K562 (cell line): Measurements from ENCODE around the gene FAM53C. TPM values are rescaled to one million over a fixed set of nuclear protein-coding genes. Genes with fewer than 3 reads are reported as not detected.

Source experiments
- CHCHD3 ChIP-seq: fragments of 250-450 bp; sonication (Bioruptor Pico); IDR thresholded peaks from 2 replicates; pipeline ENCODE4 v2.1.2; 2022; ENCODE audit warnings: mild to moderate bottlenecking
- CREM ChIP-seq: IDR thresholded peaks from 2 replicates; pipeline ENCODE4 v1.6.1; 2014; ENCODE audit warnings: antibody characterized with exemption, low read depth
- EGR1 ChIP-seq: fragments of 450-650 bp; conservative IDR thresholded peaks from 2 replicates; pipeline ENCODE4 v1.6.1; 2017; ENCODE audit warnings: mild to moderate bottlenecking
- GATA2 ChIP-seq: sonication (generic); formaldehyde crosslinking; IDR thresholded peaks from 2 replicates; pipeline ENCODE4 v1.4.0; 2020; ENCODE audit warnings: mild to moderate bottlenecking, missing genetic modification reagents
- HDAC6 ChIP-seq: IDR thresholded peaks from 2 replicates; pipeline ENCODE4 v1.6.1; 2012; ENCODE audit warnings: low read depth, mild to moderate bottlenecking, control low read depth, inconsistent platforms, low read length, moderate library complexity
- HNRNPUL1 ChIP-seq: fragments of 200-400 bp; formaldehyde crosslinking; IDR thresholded peaks from 2 replicates; pipeline ENCODE4 v1.6.1; 2017; ENCODE audit warnings: low read length
- HOXB6 ChIP-seq: fragments of 250-450 bp; sonication (Bioruptor Pico); IDR thresholded peaks from 2 replicates; pipeline ENCODE4 v1.5.1; 2022; ENCODE audit warnings: mild to moderate bottlenecking, borderline replicate concordance
- JUNB ChIP-seq: fragments of 450-650 bp; formaldehyde crosslinking; conservative IDR thresholded peaks from 2 replicates; pipeline ENCODE4 v1.4.0; 2020; ENCODE audit warnings: mild to moderate bottlenecking
- KLF6 ChIP-seq: fragments of 250-450 bp; sonication (Bioruptor Pico); IDR thresholded peaks from 2 replicates; pipeline ENCODE4 v1.4.0; 2020; ENCODE audit warnings: mild to moderate bottlenecking, moderate library complexity, borderline replicate concordance
- MCM2 ChIP-seq: fragments of 450-650 bp; IDR thresholded peaks from 2 replicates; pipeline ENCODE4 v1.6.1; 2017; ENCODE audit warnings: low read depth, mild to moderate bottlenecking
- MCM3 ChIP-seq: fragments of 450-650 bp; IDR thresholded peaks from 2 replicates; pipeline ENCODE4 v1.6.1; 2016
- NCOR1 ChIP-seq: fragments of 450-650 bp; IDR thresholded peaks from 2 replicates; pipeline ENCODE4 v1.6.1; 2016; ENCODE audit warnings: mild to moderate bottlenecking, moderate library complexity
- NFE2 ChIP-seq: IDR thresholded peaks from 2 replicates; pipeline ENCODE4 v1.6.1; 2014; ENCODE audit warnings: antibody characterized with exemption, low read depth
- NR4A1 ChIP-seq, 2 experiments: fragments of 250-450 bp in 1 of 2; fragments of 450-650 bp in 1 of 2; sonication (Bioruptor Pico) in 1 of 2; IDR thresholded peaks; 2 replicates each; pipeline versions ENCODE4 v1.4.0 to v1.6.1; 2016 to 2020; ENCODE audit warnings: mild to moderate bottlenecking in 2 of 2, missing compliant biosample characterization in 1 of 2, missing genetic modification characterization in 1 of 2, moderate library complexity in 1 of 2
- PHB ChIP-seq: fragments of 250-450 bp; sonication (Bioruptor Pico); IDR thresholded peaks from 2 replicates; pipeline ENCODE4 v1.5.0; 2021
- RAD21 ChIP-seq, 2 experiments: fragments of 250-450 bp in 1 of 2; fragments of 450-650 bp in 1 of 2; sonication (Bioruptor Pico) in 1 of 2; formaldehyde crosslinking in 1 of 2; IDR thresholded peaks in 1 of 2; conservative IDR thresholded peaks in 1 of 2; 2 replicates each; pipeline versions ENCODE4 v1.4.0 to v1.8.0; 2020 to 2022; ENCODE audit warnings: mild to moderate bottlenecking in 2 of 2, moderate library complexity in 1 of 2
- RBM15 ChIP-seq: fragments of 200-400 bp; formaldehyde crosslinking; IDR thresholded peaks from 2 replicates; pipeline ENCODE4 v1.6.1; 2018; ENCODE audit warnings: mild to moderate bottlenecking, low read length, moderate library complexity; ENCODE audit not compliant: insufficient read depth
- RBM34 ChIP-seq: fragments of 200-400 bp; formaldehyde crosslinking; IDR thresholded peaks from 2 replicates; pipeline ENCODE4 v1.6.1; 2018; ENCODE audit warnings: low read length, borderline replicate concordance; ENCODE audit not compliant: insufficient read depth
- SNIP1 ChIP-seq: fragments of 450-650 bp; IDR thresholded peaks from 2 replicates; pipeline ENCODE4 v1.7.1; 2017; ENCODE audit warnings: low read depth, mild to moderate bottlenecking
- SP1 ChIP-seq: sonication (generic); formaldehyde crosslinking; IDR thresholded peaks from 2 replicates; pipeline ENCODE4 v1.8.1; 2022; ENCODE audit warnings: mild to moderate bottlenecking, missing genetic modification reagents
- STAG1 ChIP-seq: sonication (generic); formaldehyde crosslinking; IDR thresholded peaks from 2 replicates; pipeline ENCODE4 v1.5.0; 2020; ENCODE audit warnings: missing genetic modification reagents, borderline replicate concordance
- TCF7 ChIP-seq: sonication (generic); IDR thresholded peaks from 2 replicates; pipeline ENCODE4 v1.6.1; 2016; ENCODE audit warnings: antibody characterized with exemption, borderline replicate concordance
- XRCC5 ChIP-seq: fragments of 200-400 bp; formaldehyde crosslinking; IDR thresholded peaks from 2 replicates; pipeline ENCODE4 v1.6.1; 2017; ENCODE audit warnings: low read depth, mild to moderate bottlenecking, low read length
- ZKSCAN1 ChIP-seq: fragments of 150-350 bp; IDR thresholded peaks from 2 replicates; pipeline ENCODE4 v1.6.1; 2016; ENCODE audit warnings: low read depth, low read length
- polyA plus RNA-seq, 8 experiments: library from polyadenylated mRNA; depleted of rRNA in 4 of 8; stranded (reverse) in 5 of 8; unstranded in 3 of 8; fragments of >200 nt; fragmentation: Nextera tagmentation in 2 of 8; fragmentation: Illumina TruSeq in 1 of 8; extraction: Ambion mirVana in 2 of 8; extraction: Trizol in 1 of 8; gene quantifications; 2 replicates each; pipeline versions ENCODE4 v1.2.1 to v1.2.3, GENCODE V29; 2011 to 2014; ENCODE audit warnings: inconsistent platforms in 1 of 8, missing spikeins in 1 of 8
- total RNA-seq, 7 experiments: library from RNA; depleted of rRNA in 6 of 7; stranded (reverse); fragments of >200 nt in 6 of 7; fragmentation: Illumina TruSeq in 2 of 7; extraction: Trizol in 2 of 7; gene quantifications; 2 replicates each; pipeline versions ENCODE4 v1.2.1 to v1.2.3, GENCODE V29; 2011 to 2021; ENCODE audit warnings: low replicate concordance in 1 of 7
- TF ChIP-seq, protein P1 (sequence below): fragments of 450-650 bp; IDR thresholded peaks from 2 replicates; pipeline ENCODE4 v1.6.1; 2016
- TF ChIP-seq, protein P2 (sequence below): conservative IDR thresholded peaks from 2 replicates; pipeline ENCODE4 v1.6.1; 2011; ENCODE audit warnings: low read depth, mild to moderate bottlenecking, low read length; ENCODE audit not compliant: control insufficient read depth
- TF ChIP-seq, protein P3 (sequence below): sonication (generic); formaldehyde crosslinking; IDR thresholded peaks from 2 replicates; pipeline ENCODE4 v1.8.1; 2022; ENCODE audit warnings: missing genetic modification reagents

FAM53C gene
- total and polyA plus RNA-seq, 9 of the 15 experiments (the other 6 are each of a cell fraction or from before 2014, with no cell fraction given): 9.7 to 38.5 (median 25.2) TPM

DNA sequence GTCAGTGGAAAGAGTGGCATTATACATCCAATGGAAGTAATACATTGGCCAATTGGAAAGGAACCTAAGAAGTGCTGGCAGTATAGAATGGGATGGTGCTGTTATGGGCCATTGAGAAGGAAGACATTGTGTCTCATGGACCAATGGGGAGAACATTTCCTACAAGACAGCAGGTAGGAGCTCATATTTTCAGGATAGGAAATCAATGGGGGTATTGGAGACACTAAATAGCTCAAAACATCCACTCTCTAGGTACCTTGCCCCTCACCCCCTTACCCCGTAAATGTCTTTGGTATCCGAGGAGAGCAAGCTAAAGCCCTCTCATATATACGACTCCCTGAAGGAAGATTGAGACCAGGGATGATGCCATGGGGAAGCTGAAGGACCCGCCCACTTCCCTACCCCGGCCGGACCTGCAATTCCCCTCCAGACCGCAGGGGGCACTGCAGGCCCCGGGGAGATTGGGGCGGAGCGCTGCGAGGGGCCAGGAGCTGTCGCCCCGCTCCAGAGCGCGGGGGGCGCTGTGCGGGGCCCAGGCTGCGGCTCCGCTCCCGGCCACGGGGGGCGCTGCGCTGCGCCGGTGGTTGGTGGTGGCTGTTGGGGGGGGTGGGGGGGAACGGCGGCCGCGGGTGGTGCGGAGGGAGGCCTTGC, 14.1 kb downstream of the FAM53C start, which contains the start of gene KDM3B (continued):
- TF ChIP-seq ZKSCAN1 (peak; percentile 72; the same call in 1 of the 2 replicates), HOXB6 (CRISPR knock-in tag) (no peak), MCM2 (no peak), CREM (peak; percentile 56; the same call in 1 of the 2 replicates), CHCHD3 (CRISPR knock-in tag) (no peak), HDAC6 (no peak), KLF6 (CRISPR knock-in tag) (no peak), RAD21 (CRISPR knock-in tag; conservative IDR thresholded peaks at IDR 0.05 in 1 of 2, IDR thresholded peaks at IDR 0.05 in 1 of 2) (peak; percentile 40 to 47; a peak in 3 of 4 replicates), NR4A1 (CRISPR knock-in tag; IDR thresholded peaks at IDR 0.05) (no peak), NR4A1 (tag; IDR thresholded peaks at IDR 0.05) (no peak), JUNB (CRISPR knock-in tag) (no peak), GATA2 (CRISPR knock-in tag) (no peak), STAG1 (CRISPR knock-in tag) (no peak), RBM15 (no peak), HNRNPUL1 (no peak), NCOR1 (peak; percentile 41), XRCC5 (peak; percentile 99), EGR1 (0 out of 2 replicates have a peak, but pooled peaks have one; percentile 15), PHB (CRISPR knock-in tag) (no peak), SNIP1 (peak; percentile 73), SP1 (CRISPR knock-in tag) (peak; percentile 96), TCF7 (0 out of 2 replicates have a peak, but pooled peaks have one; percentile 71), NFE2 (0 out of 2 replicates have a peak, but pooled peaks have one; percentile 13), RBM34 (0 out of 2 replicates have a peak, but pooled peaks have one; percentile 5), MCM3 (no peak)
- TF ChIP-seq, protein P1, sequence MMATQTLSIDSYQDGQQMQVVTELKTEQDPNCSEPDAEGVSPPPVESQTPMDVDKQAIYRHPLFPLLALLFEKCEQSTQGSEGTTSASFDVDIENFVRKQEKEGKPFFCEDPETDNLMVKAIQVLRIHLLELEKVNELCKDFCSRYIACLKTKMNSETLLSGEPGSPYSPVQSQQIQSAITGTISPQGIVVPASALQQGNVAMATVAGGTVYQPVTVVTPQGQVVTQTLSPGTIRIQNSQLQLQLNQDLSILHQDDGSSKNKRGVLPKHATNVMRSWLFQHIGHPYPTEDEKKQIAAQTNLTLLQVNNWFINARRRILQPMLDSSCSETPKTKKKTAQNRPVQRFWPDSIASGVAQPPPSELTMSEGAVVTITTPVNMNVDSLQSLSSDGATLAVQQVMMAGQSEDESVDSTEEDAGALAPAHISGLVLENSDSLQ: no peak
- TF ChIP-seq, protein P2, sequence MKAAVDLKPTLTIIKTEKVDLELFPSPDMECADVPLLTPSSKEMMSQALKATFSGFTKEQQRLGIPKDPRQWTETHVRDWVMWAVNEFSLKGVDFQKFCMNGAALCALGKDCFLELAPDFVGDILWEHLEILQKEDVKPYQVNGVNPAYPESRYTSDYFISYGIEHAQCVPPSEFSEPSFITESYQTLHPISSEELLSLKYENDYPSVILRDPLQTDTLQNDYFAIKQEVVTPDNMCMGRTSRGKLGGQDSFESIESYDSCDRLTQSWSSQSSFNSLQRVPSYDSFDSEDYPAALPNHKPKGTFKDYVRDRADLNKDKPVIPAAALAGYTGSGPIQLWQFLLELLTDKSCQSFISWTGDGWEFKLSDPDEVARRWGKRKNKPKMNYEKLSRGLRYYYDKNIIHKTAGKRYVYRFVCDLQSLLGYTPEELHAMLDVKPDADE: peak; percentile 77
- TF ChIP-seq, protein P3, sequence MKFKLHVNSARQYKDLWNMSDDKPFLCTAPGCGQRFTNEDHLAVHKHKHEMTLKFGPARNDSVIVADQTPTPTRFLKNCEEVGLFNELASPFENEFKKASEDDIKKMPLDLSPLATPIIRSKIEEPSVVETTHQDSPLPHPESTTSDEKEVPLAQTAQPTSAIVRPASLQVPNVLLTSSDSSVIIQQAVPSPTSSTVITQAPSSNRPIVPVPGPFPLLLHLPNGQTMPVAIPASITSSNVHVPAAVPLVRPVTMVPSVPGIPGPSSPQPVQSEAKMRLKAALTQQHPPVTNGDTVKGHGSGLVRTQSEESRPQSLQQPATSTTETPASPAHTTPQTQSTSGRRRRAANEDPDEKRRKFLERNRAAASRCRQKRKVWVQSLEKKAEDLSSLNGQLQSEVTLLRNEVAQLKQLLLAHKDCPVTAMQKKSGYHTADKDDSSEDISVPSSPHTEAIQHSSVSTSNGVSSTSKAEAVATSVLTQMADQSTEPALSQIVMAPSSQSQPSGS (CRISPR knock-in tag): no peak
